22Rv1 (cell line): Measurements from ENCODE around the gene CMTM4.

Experiments used
- ZFX ChIP-seq: fragments of 450-650 bp; IDR thresholded peaks from 2 replicates; pipeline ENCODE4 v1.6.1; 2017; ENCODE audit warnings: antibody characterized with exemption, borderline replicate concordance
- TF ChIP-seq, protein P1 (sequence below): fragments of 450-650 bp; IDR thresholded peaks from 2 replicates; pipeline ENCODE4 v1.5.1; 2017; ENCODE audit warnings: mild to moderate bottlenecking

DNA sequence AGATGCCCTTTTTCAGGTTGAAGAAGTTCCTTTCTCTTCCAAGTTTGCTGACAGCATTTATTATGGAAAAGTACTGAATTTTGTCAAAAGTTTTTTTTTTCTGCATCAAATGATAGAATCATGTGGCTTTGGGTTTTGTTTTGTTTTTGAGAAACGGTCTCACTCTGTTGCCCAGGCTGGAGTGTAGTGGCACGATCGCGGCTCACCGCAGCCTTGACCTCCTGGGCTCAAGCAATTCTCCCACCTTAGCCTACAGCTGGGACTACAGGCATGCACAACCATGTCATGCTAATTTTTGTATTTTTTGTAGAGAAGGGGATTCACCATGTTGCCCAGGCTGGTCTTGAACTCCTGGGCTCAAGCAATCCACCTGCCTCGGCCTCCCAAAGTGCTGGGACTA is 7.3 kb downstream of the CMTM4 start:
- TF ChIP-seq, protein P1, sequence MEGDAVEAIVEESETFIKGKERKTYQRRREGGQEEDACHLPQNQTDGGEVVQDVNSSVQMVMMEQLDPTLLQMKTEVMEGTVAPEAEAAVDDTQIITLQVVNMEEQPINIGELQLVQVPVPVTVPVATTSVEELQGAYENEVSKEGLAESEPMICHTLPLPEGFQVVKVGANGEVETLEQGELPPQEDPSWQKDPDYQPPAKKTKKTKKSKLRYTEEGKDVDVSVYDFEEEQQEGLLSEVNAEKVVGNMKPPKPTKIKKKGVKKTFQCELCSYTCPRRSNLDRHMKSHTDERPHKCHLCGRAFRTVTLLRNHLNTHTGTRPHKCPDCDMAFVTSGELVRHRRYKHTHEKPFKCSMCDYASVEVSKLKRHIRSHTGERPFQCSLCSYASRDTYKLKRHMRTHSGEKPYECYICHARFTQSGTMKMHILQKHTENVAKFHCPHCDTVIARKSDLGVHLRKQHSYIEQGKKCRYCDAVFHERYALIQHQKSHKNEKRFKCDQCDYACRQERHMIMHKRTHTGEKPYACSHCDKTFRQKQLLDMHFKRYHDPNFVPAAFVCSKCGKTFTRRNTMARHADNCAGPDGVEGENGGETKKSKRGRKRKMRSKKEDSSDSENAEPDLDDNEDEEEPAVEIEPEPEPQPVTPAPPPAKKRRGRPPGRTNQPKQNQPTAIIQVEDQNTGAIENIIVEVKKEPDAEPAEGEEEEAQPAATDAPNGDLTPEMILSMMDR = no peak
- no peak for TF ChIP-seq ZFX
